HG02852 (cell line): ENCODE results near the gene KIR3DL2.
"Not testable (repeated sequence)": the region's sequence is repeated elsewhere in the genome, so short reads cannot be mapped to it uniquely, and the experiment has no call there.

Experiments
- ATAC-seq: cut with Tn5 transposase; IDR thresholded peaks from one replicate; pipeline ENCODE4 v1.9.1; 2021; ENCODE audit warnings: mild to moderate bottlenecking, moderate library complexity; ENCODE audit not compliant: unreplicated experiment

Gene KIR3DL2

DNA sequence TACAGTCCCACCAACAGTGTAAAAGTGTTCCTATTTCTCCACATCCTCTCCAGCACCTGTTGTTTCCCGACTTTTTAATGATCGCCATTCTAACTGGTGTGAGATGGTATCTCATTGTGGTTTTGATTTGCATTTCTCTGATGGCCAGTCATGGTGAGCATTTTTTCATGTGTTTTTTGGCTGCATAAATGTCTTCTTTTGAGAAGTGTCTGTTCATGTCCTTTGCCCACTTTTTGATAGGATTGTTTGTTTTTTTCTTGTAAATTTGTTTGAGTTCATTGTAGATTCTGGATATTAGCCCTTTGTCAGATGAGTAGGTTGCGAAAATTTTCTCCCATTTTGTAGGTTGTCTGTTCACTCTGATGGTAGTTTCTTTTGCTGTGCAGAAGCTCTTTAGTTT lies 13.2 kb downstream of the KIR3DL2 start:
- not testable (repeated sequence) for ATAC-seq

DNA sequence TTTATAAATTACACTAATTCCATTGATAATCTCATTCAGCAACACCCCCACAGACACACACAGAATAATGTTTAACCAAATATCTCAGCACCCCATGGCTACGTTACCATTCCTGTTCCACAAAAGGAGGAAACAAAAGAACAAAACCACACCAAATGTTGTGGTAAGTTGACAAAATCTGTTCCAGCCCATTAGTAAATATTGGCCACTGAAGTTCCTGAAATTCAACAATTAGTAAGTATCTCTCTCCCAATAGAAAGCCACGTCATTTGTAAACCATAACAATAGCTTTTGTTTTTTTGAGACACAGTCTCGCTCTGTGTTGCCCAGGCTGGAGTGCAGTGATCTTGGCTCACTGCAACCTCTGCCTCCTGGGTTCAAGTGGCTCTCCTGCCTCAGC lies 21.5 kb downstream of the KIR3DL2 start:
- ATAC-seq: no peak

DNA sequence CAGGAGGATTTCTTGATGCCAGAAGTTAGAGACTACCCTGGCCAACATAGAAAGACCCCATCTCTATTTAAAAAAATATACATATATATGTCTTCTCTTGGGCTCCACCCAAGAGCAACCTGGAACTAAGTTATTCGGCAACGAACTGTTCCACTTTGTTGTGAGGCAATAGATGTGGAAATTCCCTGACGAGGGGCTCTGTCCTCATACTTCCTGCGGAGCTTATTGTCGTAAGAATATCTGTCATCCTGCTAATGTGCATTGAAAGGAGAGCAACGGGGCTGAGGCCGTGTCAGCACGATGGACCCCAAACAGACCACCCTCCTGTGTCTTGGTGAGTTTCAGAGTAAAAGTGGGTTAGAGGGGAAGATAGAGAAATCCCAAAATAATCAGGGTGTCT lies 23.7 kb downstream of the KIR3DL2 start, which contains the start of gene FCAR:
FCAR (plus strand) TSS at position 246 of the 400 bp plus-strand sequence; CDS start at position 301, 55 bp downstream.
- no peak for ATAC-seq

DNA sequence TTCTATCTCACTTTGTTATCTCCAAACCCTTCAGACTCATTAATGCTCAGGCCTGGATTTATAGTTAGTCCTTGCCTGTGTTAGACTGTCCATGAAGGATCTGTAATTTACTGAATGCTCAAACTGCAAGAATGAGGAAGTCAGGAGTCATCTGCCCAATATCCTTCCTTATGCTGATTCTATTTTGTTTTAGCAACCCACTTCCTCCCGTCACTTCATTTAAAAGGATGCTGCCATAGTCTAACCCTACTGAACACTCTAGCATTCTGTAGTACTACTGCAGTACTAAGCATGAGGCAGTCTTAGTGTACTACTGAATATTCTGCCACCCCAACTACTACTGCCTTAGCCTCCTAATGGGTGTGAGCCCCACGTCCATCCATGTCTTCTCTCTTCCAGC lies 25.3 kb downstream of the KIR3DL2 start:
- ATAC-seq: no peak

DNA sequence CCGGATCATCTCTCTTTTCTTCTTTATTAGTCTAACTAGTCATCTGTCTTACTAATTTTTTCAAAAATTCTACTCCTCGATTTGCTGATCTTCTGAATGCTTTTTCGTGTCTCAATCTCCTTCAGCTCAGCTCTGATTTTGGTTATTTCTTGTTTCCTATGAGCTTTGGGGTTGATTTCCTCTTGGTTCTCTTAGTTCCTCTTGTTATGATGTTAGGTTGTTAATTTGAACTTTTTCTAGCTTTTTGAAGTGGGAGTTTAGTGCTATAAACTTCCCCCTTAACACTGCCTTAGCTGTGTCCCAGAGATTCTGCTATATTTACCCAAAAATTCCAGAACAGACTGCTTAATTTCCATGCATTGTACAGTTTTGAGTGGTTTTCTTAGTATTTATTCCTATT lies 27.2 kb downstream of the KIR3DL2 start:
- no peak for ATAC-seq

DNA sequence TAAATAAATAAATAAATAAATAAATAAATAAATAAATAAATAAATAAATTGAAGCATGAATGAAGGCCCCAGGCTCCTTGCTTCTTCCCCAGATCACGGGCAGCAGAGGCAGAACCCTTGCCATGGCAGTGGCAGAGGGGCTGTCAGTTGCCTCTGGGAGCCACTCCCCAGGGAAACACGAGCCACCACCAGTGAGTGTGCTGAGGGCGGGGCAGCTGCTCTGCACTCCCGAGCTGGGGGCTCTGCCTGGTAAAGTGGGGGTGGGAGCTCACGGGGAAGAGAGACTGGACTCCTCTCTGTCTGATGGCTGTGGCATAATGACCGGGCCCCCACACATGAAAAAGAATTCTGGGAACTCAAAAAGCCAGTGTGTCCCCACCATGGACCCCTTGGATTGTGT lies 31.6 kb downstream of the KIR3DL2 start:
- no peak for ATAC-seq

DNA sequence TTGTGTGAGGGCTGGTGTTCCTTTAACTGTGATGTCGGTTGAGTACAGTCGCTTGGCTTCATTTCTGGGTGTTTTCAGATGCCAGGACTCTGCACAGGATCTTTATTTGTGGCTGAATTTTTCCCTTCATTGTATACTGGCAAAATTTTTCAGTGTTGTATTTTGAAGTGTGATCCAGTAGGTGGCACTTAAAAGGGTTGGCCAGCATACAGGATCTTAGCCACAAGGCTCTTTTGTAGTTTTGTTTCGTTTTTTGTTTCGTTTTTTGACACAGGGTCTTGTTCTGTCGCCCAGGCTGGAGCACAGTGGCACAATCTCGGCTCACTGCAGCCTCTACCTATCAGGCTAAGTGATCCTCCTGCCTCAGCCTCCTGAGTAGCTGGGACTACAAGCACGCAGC lies 32.5 kb downstream of the KIR3DL2 start:
- no peak for ATAC-seq

DNA sequence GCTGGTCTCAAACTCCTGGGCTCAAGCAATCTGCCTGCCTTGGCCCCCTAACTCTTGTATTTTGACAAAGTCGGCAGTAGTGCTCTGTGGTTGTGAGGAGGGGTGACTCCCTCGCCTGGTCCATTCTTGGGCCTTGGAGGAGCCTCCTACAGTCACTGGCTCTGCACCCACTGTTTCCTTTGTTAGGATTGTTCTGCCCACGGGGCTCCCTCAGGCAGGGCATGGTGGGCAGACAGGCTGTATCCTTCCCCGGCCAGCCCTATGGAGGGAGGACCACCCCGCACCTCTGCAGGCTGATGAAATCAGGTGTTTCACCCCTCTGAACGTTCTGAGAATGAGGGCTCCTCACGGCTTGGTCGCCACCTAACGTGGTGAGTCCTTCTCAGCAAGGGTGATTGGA lies 33.0 kb downstream of the KIR3DL2 start:
- ATAC-seq: no peak

DNA sequence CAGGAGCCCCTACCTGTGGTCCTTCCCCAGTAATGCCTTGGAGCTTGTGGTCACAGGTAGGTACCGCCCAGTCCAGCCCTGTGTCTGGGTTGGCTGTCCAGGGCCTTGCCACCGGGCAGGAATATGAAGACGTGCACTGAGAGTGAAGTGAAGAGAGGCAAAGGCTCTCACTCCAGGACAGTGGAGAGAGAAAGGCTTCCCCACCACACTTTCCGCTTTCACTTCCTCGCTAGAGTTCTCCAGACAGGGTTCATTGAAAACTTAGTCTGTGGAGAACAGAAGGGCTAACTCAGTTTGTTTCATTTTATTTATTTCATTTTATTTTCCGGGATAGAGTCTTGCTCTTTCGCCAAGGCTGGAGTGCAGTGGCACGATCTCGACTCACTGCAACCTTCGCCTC lies 38.0 kb downstream of the KIR3DL2 start:
- ATAC-seq: no peak

DNA sequence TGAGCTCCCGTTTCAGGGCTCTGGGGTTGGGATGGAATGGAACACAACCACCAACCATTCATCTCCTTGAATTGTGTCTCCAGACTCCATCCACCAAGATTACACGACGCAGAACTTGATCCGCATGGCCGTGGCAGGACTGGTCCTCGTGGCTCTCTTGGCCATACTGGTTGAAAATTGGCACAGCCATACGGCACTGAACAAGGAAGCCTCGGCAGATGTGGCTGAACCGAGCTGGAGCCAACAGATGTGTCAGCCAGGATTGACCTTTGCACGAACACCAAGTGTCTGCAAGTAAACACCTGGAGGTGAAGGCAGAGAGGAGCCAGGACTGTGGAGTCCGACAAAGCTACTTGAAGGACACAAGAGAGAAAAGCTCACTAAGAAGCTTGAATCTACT lies 39.3 kb downstream of the KIR3DL2 start:
- no peak for ATAC-seq

DNA sequence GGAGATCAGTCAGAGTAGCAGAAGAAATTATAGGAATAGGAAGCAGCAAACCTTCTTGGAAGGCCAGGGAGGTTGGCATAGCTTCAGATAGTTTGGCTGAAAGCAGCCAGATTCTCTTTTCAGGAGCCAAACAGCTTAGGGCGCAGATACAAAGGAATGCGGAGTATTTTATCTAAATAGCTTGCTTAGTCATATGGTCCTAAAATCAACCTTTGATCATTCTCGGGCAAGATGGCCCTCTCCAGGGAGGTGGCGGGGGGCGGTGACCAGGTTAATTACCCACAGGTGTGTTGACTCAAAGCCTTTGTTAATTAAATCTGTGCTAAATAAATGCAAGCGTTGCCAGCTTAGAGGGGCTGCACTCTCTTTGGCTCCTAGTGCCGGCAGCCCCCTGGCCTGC lies 43.2 kb downstream of the KIR3DL2 start:
- ATAC-seq: no peak

DNA sequence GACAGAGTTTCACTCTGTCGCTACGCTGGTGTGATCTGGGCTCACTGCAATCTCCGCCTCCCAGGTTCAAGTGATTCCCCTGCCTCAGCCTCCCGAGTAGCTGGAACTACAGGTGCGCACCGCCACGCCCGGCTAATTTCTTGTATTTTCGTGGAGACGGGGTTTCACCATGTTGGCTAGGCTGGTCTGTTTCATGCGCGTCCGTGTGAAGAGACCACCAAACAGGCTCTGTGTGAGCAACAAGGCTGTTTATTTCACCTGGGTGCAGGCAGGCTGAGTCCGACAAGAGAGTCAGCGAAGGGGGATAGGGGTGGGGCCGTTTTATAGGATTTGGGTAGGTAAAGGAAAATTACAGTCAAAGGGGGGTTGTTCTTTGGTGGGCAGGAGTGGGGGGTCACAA lies 43.9 kb downstream of the KIR3DL2 start:
- ATAC-seq: not testable (repeated sequence)

DNA sequence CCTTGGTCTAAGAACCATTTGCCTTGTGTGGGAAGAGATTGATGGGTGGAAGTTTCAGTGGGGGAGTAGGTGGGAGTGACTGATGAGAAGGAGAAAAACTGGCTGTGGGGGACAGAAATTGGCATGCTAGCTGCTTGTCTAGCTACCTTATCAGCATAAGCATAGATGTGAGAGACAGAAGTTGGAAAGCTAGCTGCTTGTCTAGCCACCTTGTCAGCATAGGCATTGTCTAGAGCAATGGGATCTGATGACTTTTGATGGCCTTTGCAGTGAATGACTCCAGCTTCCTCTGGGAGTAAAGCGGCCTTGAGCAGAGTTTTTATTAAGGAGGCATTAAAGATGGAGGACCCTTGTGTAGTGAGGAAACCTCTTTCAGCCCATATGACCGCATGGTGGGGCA lies 45.8 kb downstream of the KIR3DL2 start:
- ATAC-seq: no peak

DNA sequence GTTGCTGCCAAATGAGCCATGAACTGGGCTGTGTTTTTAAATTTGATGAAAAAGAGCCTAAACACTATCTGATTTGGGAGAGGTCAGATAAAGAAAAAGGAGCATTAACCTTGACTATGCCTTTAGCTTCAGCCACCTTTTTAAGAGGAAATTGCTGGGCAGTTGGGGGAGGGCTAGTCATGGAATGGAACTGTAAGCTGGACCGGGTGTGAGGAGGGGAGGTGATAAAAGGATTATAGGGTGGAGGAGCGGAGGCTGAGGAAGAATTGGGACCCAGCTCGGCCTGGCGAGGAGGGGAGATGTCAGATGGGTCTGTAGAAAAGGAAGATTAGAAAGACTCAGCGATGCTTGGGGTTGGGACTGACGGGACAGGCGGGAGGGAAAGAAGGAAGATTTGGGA lies 48.4 kb downstream of the KIR3DL2 start:
- not testable (repeated sequence) for ATAC-seq

DNA sequence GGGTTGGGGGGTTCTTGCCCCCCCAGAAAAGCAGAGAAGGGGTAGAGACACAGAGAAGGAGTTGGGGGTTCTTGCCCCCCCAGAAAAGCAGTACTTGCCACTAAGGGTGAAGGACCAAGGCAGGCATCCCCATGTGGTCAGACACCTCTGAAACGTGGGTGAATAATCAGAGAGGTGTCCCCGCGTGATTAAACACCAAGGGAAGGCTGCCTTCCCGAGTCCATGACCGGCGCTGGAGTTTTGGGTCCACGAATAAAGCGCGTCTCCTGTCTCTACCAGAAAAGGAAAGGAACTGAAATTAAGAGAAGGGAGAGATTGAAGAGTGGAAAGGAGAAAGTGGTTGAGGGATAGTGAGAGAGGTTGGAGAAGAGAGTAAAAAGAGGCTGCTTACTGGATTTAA lies 49.4 kb downstream of the KIR3DL2 start:
- not testable (repeated sequence) for ATAC-seq

DNA sequence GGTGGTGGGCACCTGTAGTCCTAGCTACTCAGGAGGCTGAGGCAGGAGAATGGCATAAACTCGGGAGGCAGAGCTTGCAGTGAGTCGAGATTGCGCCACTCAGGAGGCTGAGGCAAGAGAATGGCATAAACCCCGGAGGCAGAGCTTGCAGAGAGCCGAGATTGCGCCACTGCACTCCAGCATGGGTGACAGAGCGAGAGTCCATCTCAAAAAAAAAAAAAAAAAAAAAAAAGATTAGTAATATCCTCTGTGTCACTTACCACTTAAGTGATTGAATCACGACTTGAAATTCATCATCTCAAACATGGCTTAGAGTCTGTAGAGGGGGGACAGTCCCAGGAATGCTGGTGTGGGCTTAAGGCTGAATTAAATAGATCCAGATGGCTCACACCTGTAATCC lies 50.9 kb downstream of the KIR3DL2 start:
- ATAC-seq: not testable (repeated sequence)

DNA sequence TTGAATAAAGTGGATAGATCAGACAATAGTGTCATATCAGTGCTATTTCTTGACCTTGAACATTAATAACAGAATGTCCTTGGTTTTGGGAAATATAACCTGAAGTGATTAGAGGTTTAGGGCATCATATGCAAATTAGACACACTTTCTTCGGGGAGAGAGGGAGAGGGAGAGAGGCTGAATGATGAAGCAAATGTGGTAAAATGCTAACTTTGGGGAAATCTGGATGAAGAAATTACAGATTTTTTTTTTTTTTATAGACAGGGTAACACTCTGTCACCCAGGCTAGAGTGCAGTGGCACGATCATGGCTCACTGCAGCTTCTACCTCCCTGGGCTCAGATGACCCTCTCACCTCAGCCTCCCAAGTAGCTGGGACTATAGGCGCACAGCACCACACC lies 51.8 kb downstream of the KIR3DL2 start:
- no peak for ATAC-seq

DNA sequence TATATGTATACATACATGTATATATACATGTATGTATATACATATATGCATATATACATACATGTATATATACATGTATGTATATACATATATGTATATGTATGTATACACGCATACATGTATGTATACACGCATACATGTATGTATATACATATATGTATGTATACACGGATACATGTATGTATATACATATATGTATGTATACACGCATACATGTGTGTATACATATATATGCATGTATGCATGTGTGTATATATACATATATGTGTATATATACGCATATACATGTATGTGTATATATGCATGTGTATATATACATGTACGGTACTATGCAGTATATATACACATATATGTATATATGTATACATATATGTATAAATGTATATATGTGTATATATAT lies 53.1 kb downstream of the KIR3DL2 start:
- ATAC-seq: no peak

DNA sequence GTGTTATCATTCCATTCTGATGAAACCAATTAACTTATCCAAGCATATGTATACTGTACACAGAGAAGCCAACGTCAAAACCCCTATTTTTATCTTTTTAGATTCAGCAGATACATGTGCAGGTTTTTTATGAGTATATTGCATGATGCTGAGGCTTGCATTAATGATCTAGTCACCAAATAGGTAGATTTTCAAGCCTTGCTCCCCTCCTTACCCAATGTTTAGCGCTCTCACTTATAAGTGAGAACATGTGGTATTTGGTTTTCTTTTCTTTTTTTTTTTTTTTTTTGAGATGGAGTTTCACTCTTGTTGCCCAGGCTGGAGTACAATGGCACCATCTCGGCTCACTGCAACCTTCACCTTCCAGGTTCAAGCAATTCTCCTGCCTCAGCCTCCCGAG lies 54.0 kb downstream of the KIR3DL2 start:
- not testable (repeated sequence) for ATAC-seq

DNA sequence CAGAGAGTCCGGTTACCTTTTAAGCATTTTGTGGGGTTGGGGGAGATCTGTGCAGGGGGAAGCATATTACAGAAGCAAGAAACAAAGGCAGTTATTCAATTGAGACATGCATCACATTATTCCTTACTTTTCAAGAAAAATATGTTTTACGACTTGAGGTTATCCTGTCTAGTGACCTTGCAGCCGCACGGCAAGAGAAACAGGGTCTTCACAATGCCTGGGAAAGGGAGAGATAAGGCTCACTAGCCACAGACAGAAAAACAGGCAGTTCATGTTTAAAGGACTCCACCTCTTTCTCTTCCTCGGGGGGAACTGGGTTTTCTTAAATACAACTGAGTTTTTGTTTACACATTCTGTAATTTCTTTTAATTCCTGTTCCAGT lies 55.2 kb downstream of the KIR3DL2 start:
- ATAC-seq: no peak

DNA sequence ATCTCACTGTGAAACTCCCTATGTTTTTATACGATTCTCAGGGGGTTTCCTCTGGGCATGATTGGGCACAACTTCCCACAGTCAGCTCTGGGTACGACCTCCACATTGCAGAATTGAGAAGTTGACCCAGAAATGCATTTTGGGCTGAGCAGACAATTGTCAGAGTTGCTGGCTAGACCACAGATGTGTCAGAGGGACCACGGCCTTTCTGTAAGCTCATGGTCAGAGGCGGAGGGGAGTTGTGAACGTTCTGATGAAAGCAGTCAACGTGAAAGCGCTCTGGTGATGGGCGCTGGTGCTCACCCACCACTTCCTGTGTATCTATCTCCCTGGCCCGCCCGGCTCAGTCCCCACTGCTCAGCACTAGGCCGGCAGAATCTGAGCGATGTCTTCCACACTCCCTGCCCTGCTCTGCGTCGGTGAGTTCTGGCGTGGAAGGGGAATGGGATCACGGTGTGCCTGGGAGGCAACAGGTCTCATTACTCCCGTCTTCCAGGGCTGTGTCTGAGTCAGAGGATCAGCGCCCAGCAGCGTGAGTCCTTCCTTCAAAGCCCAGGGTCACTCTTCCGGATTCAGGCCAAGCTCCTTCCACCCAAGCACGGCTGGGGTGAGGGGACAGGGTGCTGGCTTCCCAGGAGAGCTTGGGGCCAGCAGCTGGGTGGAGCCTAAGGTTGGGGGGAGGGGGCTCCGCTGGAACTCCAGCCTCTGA lies 55.7 kb downstream of the KIR3DL2 start, which contains the start of gene NCR1:
NCR1 (plus strand) TSS at position 346 of the 709 bp plus-strand sequence; CDS start at position 386, 40 bp downstream.
- ATAC-seq: no peak

DNA sequence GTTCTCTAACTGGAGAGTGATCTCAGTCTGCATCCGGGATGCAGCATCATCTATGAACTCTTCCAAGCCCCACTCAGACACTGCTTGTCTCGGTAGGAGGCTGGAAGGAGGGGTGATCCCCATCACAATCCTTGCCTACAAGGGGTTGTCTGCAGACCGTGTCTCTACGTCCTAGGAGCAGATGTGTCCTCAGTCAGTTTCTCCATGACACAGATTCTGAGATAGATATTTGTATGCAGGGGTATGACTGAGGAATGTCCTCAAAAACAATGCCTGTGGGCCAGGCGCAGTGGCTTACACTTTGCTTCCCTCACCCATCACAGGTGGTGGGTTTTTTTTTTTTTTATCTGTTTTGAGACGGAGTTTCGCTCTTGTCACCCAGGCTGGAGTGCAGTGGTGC lies 56.6 kb downstream of the KIR3DL2 start:
- no peak for ATAC-seq

DNA sequence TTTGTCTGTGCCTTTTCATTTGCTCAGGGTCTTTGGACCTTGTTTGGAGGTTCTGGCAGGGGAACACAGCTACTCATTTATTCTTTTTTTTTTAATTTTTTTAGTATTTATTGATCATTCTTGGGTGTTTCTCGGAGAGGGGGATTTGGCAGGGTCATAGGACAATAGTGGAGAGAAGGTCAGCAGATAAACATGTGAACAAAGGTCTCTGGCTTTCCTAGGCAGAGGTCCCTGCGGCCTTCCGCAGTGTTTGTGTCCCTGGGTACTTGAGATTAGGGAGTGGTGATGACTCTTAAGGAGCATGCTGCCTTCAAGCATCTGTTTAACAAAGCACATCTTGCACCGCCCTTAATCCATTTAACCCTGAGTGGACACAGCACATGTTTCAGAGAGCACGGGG lies 57.7 kb downstream of the KIR3DL2 start:
- not testable (repeated sequence) for ATAC-seq
